Posterior vena cava (tissue), 2 donors: Measurements from ENCODE around the gene ABCA8. TPM values are rescaled to one million over a fixed set of nuclear protein-coding genes. Genes with fewer than 3 reads are reported as not detected.
"Not testable (repeated sequence)": the region's sequence is repeated elsewhere in the genome, so short reads cannot be mapped to it uniquely, and the experiment has no call there.

ENCODE experiments used
- DNase-seq: peaks from one replicate; pipeline ENCODE4 v3.0.0-alpha.2; 2020; ENCODE audit warnings: low spot score
- intact Hi-C, 2 donors: fragments of 100-400 bp; cut with DNase I; formaldehyde crosslinking; loops; one replicate each; pipeline versions ENCODE4 v1.14.1 to v1.14.2; 2022 to 2023
- long read RNA-seq, 2 donors: library from polyadenylated mRNA; unstranded; transcript quantifications; one replicate each; pipeline ENCODE4 v2.0.0, GENCODE V29; 2020 to 2021
- total RNA-seq, 2 donors: library from RNA; stranded (reverse); fragmentation: NEBNext Ultra II Directional; extraction: Animal tissue kit (Norgen Biotek cat#: 25700); gene quantifications; one replicate each; pipeline ENCODE4 v1.2.1, GENCODE V29; 2021
- donor health status: DM: yes; HTN: yes; CAD: no.
- donor health status: DM: yes; HTN: yes; CAD: no.

ABCA8 gene
- total RNA-seq = 10 to 100 TPM; 70.7 to 78.7 TPM
- long read RNA-seq, donor 1, partial matches to known transcripts = 6 of 9 reads
- long read RNA-seq, donor 1, other reads (novel, unspliced or antisense) = 3 of 9 reads
- long read RNA-seq, donor 2, partial matches to known transcripts = 15 of 18 reads
- long read RNA-seq, donor 2, other reads (novel, unspliced or antisense) = 2 of 18 reads

GRCh38 chr17:68955181-68955841 is at the start of gene ABCA8:
ABCA8 (minus strand) TSS chr17:68955392; CDS start chr17:68942034, 13,358 bp downstream.
- DNase-seq = no peak
- intact Hi-C loops = no loop called here

- DNase-seq, intact Hi-C loops: not testable (repeated sequence)
Measured at GRCh38 chr17:69004759-69005158, 49.6 kb upstream of the ABCA8 start.

GRCh38 chr17:68999743-69000142 is 44.6 kb upstream of the ABCA8 start:
- DNase-seq, intact Hi-C loops: not testable (repeated sequence)

- intact Hi-C loops = no loop called here
Measured at GRCh38 chr17:68993112-68993511, 37.9 kb upstream of the ABCA8 start.

GRCh38 chr17:68987966-68988365 is 32.8 kb upstream of the ABCA8 start:
- intact Hi-C loops = no loop called here
- no peak for DNase-seq

More at GRCh38 chr17:68993112-68993511, 37.9 kb upstream of the ABCA8 start:
- no peak for DNase-seq

- no peak for DNase-seq
- intact Hi-C loops = no loop called here
Measured at GRCh38 chr17:68981288-68981687, 26.1 kb upstream of the ABCA8 start.

- intact Hi-C loops = loop anchor here (5.0 kb wide), 2 partner anchors 196 to 201 kb away; no protein-coding TSS in a partner anchor
- no peak for DNase-seq
Measured at GRCh38 chr17:68973098-68973846, 18.1 kb upstream of the ABCA8 start.

GRCh38 chr17:68972119-68972704 is 17.0 kb upstream of the ABCA8 start:
- intact Hi-C loops = loop anchor here (5.0 kb wide), 2 partner anchors 195 to 200 kb away; no protein-coding TSS in a partner anchor
- no peak for DNase-seq

- intact Hi-C loops = no loop called here
- DNase-seq = no peak
Measured at GRCh38 chr17:68969101-68969500, 13.9 kb upstream of the ABCA8 start.

GRCh38 chr17:68963958-68964357 is 8.8 kb upstream of the ABCA8 start:
- intact Hi-C loops = no loop called here
- no peak for DNase-seq

- intact Hi-C loops = no loop called here
- no peak for DNase-seq
Measured at GRCh38 chr17:68961214-68961882, 6.2 kb upstream of the ABCA8 start.

- intact Hi-C loops, DNase-seq: not testable (repeated sequence)
Measured at GRCh38 chr17:68959117-68959516, 3.9 kb upstream of the ABCA8 start.

- no peak for DNase-seq
- intact Hi-C loops = no loop called here
Measured at GRCh38 chr17:68957944-68958343, 2.8 kb upstream of the ABCA8 start.

GRCh38 chr17:68954146-68954896 is 871 bp downstream of the ABCA8 start:
- intact Hi-C loops = no loop called here
- no peak for DNase-seq

GRCh38 chr17:68953340-68953997 is 1.7 kb downstream of the ABCA8 start:
- intact Hi-C loops = no loop called here
- no peak for DNase-seq

- intact Hi-C loops = no loop called here
- DNase-seq = no peak
Measured at GRCh38 chr17:68950725-68951124, 4.5 kb downstream of the ABCA8 start.

GRCh38 chr17:68947868-68948267 is 7.3 kb downstream of the ABCA8 start:
- DNase-seq, intact Hi-C loops: not testable (repeated sequence)

GRCh38 chr17:68944435-68945035 is 10.7 kb downstream of the ABCA8 start:
- intact Hi-C loops = no loop called here
- DNase-seq = no peak
